Brain microvascular endothelial cell (primary cell): ENCODE measurements around the gene NTM.
A peak's percentile ranks its signal among the peaks of the same experiment; 100 is the strongest.

ENCODE experiments used
- DNase-seq: peaks from one replicate; pipeline ENCODE4 v3.0.0-alpha.2; 2020
- H3K27ac ChIP-seq: fragments of 250-450 bp; sonication (Bioruptor Pico); 2 replicates; pipeline ENCODE4 v1.5.1; 2020; ENCODE audit warnings: mild to moderate bottlenecking, moderate library complexity
- H3K27me3 ChIP-seq: fragments of 250-450 bp; sonication (Bioruptor Pico); replicated peaks from 2 replicates; pipeline ENCODE4 v1.5.1; 2020; ENCODE audit warnings: mild to moderate bottlenecking
- H3K36me3 ChIP-seq: fragments of 250-450 bp; sonication (Bioruptor Pico); replicated peaks from 2 replicates; pipeline ENCODE4 v1.5.1; 2020; ENCODE audit warnings: mild to moderate bottlenecking
- H3K4me3 ChIP-seq: 2 replicates; pipeline ENCODE4 v1.5.1; 2011; ENCODE audit warnings: low read depth, mild to moderate bottlenecking, control low read depth, low read length, moderate library complexity
- in situ Hi-C: cut with HindIII; loops from 2 replicates; pipeline ENCODE4 v1.10.0; 2017; ENCODE audit warnings: low sequenced_read_pairs, low pct_ligation_motif_present
- TF ChIP-seq, protein P1 (sequence below): IDR thresholded peaks from 2 replicates; pipeline ENCODE4 v1.5.1; 2011; ENCODE audit warnings: low read depth, mild to moderate bottlenecking, moderate library complexity, low read length, control low read depth, inconsistent platforms; ENCODE audit errors: missing control alignments

Gene NTM

DNA sequence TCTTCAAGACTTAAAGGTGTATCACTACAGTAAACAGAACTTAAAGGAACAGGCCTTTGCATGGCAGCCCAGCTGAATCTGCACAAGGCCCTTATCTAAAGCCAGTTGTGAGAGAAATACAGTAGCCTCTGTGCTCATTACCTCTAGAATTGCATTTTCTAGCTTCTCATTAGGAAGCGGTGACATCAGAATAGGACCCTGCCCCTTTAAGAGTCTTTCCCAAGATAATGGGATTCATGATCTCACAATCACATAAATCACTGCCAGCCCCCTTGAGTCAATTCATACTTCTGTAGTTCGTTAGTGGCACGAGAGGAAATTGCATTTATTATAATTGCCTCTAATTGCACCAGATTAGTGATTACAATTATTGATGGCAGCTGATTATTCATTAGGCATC is 170.3 kb downstream of the NTM start:
- H3K4me3 ChIP-seq = no peak overlapping the region
- in situ Hi-C loops = no loop called here
- no peaks in the 10 kb centered on the region for H3K36me3 ChIP-seq
- H3K27me3 ChIP-seq = no peaks in the 10 kb centered on the region
- no peak for DNase-seq
- no peak overlapping the region for H3K27ac ChIP-seq
- TF ChIP-seq, protein P1, sequence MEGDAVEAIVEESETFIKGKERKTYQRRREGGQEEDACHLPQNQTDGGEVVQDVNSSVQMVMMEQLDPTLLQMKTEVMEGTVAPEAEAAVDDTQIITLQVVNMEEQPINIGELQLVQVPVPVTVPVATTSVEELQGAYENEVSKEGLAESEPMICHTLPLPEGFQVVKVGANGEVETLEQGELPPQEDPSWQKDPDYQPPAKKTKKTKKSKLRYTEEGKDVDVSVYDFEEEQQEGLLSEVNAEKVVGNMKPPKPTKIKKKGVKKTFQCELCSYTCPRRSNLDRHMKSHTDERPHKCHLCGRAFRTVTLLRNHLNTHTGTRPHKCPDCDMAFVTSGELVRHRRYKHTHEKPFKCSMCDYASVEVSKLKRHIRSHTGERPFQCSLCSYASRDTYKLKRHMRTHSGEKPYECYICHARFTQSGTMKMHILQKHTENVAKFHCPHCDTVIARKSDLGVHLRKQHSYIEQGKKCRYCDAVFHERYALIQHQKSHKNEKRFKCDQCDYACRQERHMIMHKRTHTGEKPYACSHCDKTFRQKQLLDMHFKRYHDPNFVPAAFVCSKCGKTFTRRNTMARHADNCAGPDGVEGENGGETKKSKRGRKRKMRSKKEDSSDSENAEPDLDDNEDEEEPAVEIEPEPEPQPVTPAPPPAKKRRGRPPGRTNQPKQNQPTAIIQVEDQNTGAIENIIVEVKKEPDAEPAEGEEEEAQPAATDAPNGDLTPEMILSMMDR = no peak

DNA sequence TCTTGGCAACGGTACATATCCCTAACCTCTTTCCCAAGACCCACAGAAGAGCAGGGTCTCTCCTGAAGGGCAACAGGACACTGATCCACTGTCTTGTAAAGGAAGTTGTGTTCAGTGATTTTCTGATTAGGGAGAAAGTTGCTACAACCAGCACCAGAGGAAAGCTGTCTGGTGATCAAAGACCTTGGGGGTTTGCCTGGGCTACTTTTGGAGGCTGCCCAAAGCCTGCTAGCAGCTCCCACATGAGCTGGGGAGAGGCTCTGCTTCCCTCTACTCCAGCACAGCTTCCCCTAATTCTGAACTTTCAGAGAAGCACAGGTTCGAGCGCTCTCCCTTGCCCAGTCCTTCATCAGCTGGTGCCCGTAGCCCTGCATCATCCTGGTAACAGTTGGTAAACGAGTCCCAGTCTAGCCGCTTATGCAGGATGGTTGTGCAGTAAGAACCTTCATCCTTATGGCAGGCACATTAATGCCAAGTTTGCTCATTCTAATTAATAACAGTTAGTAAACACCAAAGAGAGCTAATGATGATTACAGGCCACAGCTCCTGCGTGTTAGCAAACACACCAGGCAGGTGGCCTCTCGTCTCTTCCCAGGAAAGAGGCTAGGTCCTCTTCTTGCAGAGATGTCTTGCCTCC is 173.1 kb downstream of the NTM start:
- TF ChIP-seq, protein P1 = no peak
- no peak for DNase-seq
- in situ Hi-C loops = no loop called here
- no peak overlapping the region for H3K4me3 ChIP-seq
- H3K36me3 ChIP-seq = no peaks in the 10 kb centered on the region
- H3K27me3 ChIP-seq = no peaks in the 10 kb centered on the region
- H3K27ac ChIP-seq = no peak overlapping the region

GRCh38 chr11:131544591-131544990 is 174.2 kb downstream of the NTM start:
- TF ChIP-seq, protein P1 = peak; percentile 16
- Histone ChIP-seq H3K27me3 (no peaks in the 10 kb centered on the region), H3K27ac (no peak overlapping the region), H3K36me3 (no peaks in the 10 kb centered on the region), H3K4me3 (no peak overlapping the region)
- in situ Hi-C loops = no loop called here
- no peak for DNase-seq

DNA sequence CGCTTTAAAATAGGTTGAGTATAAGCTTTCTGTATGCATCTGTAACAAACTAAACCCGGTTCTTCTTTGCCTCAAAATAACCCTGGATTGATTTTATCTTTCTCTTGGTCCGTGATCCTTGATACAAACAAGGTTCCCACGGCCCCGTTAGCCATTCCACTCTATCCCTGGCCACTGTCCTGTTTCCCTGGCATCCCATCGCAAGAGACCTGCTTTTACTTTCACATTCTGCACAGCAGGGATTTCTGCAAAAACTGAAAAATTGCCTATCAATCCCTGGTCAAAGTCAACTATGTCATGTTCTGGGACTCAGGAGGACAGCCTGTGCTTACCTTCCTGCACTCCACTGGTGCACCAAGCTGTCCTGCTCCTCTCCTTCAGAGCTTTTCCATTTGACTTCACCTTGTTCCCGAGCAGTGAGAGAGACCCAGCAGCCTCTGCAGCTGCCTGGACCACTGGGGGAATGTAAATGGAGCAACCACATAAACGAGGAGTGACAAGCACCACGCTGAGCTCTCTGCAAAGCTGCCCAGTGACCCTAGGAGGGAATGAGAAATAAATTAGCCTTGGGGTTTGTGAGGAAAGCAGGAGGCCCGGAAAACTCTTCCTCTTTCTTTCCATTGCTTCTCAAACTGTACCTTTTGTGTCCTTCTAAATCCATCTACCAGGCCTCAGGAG is 175.9 kb downstream of the NTM start:
- Histone ChIP-seq H3K36me3 (no peaks in the 10 kb centered on the region), H3K27ac (no peak overlapping the region), H3K27me3 (no peaks in the 10 kb centered on the region), H3K4me3 (no peak overlapping the region)
- no peak for DNase-seq
- TF ChIP-seq, protein P1 = no peak
- in situ Hi-C loops = no loop called here

GRCh38 chr11:131549099-131549498 is 178.7 kb downstream of the NTM start:
- H3K4me3 ChIP-seq = no peak overlapping the region
- no peak for DNase-seq
- H3K36me3 ChIP-seq = no peaks in the 10 kb centered on the region
- TF ChIP-seq, protein P1 = no peak
- H3K27ac ChIP-seq = no peak overlapping the region
- in situ Hi-C loops = no loop called here
- H3K27me3 ChIP-seq = no peaks in the 10 kb centered on the region
